Coronary artery (tissue), 2 donors: ENCODE measurements around the gene MUC6.
"Not testable (repeated sequence)": the region's sequence is repeated elsewhere in the genome, so short reads cannot be mapped to it uniquely, and the experiment has no call there.

Source experiments
- DNase-seq: peaks from one replicate; pipeline ENCODE4 v3.0.0-alpha.2; 2017; ENCODE audit warnings: low spot score
- H3K27ac ChIP-seq, 2 donors: fragments of 200-600 bp; sonication (generic); one replicate each; pipeline ENCODE4 v1.5.1; 2016 to 2019
- H3K4me3 ChIP-seq: fragments of 200-600 bp; sonication (generic); 2 replicates; pipeline ENCODE4 v1.5.1; 2016; ENCODE audit warnings: mild to moderate bottlenecking, moderate library complexity
- TF ChIP-seq, protein P1 (sequence below): fragments of 200-600 bp; sonication (generic); IDR thresholded peaks from one replicate; pipeline ENCODE4 v1.5.1; 2019; ENCODE audit warnings: antibody characterized with exemption

Gene MUC6

DNA sequence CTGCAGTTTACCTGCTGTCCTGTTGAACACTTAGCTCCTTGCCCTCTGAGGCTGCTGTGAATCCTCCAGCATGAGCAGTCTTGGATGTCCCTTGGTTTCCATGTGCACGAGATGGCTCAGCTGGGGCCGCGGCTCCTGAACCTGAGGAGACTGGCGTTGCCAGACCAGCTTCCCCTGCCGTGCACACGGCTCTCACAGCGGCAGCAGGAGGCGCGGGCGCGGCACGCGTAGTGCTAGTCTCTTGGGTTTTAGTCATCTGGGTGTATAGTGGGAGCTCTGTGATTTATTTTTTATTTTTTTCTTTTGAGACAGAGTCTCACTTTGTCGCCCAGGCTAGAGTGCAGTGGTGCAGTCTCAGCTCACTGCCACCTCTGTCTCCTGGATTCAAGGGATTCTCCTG, 54.8 kb downstream of the MUC6 start:
- Histone ChIP-seq H3K27ac (no peak overlapping the region), H3K4me3 (no peak overlapping the region)
- TF ChIP-seq, protein P1, sequence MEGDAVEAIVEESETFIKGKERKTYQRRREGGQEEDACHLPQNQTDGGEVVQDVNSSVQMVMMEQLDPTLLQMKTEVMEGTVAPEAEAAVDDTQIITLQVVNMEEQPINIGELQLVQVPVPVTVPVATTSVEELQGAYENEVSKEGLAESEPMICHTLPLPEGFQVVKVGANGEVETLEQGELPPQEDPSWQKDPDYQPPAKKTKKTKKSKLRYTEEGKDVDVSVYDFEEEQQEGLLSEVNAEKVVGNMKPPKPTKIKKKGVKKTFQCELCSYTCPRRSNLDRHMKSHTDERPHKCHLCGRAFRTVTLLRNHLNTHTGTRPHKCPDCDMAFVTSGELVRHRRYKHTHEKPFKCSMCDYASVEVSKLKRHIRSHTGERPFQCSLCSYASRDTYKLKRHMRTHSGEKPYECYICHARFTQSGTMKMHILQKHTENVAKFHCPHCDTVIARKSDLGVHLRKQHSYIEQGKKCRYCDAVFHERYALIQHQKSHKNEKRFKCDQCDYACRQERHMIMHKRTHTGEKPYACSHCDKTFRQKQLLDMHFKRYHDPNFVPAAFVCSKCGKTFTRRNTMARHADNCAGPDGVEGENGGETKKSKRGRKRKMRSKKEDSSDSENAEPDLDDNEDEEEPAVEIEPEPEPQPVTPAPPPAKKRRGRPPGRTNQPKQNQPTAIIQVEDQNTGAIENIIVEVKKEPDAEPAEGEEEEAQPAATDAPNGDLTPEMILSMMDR, result no peak
- no peak for DNase-seq

DNA sequence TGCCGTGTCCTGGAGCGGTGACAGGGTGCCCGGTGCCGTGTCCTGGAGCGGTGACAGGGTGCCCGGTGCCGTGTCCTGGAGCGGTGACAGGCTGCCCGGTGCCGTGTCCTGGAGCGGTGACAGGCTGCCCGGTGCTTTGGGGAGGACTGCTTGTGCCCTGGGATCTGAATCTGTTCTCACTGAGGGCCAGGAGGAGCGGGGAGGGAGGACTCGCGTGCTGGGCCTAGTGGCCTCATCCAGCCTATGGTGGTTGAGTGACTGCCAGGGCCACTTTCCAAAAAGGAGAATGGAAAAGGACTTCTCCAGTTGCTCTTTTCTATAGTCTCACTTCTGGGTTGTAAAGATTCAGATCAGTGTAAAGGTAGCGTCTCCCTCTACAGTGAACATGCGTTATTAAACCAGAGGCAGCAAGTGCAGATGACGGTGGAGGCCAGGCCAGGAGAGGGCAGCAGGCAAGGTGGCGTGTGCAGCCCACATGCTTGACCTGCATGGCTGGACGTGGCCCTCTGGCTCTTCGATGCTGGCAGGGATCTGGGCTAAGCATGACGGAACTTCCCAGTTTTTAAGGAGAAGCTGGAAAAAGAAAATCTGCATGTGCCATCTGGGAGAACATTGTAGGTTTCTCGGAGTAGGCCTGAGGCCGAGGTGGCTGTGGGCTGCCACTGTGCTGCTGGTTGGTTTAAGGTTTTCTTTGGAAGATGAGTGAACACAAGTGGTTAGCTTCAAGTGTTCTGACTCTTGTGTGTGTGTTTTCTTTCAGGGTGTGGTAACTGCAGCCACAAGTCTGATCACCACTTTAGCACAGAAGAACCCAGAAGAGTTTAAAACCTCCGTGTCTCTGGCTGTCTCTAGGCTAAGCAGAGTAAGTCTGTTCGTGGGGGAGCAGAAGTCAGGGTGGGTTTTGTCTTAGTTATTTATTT, 55.8 kb downstream of the MUC6 start:
- TF ChIP-seq, protein P1, result no peak
- Histone ChIP-seq H3K4me3 (no peak overlapping the region), H3K27ac (peak overlapping the region in 1 of 2 donors; percentile 5)
- no peak for DNase-seq

DNA sequence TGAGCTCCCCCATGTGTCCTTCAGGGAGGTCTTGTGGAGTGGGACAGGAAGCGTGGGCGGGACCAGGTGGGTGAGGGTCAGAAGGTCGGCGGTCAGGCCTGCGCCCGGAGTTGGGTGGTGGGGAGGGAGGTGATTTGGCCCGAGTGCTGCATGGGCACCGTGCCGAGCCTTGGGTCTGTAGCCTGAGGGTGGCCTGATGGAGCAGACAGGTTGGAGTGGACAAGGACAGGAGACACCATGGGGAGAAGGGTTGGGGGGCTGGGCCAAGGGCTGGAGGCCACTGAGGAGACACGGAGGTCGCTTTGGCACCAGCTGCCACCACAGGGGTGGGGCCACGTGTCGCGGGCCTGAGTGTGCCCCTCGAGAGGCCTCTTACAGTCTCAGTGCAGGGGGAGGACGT, 57.7 kb downstream of the MUC6 start:
- TF ChIP-seq, protein P1, result no peak
- DNase-seq, result no peak
- H3K4me3 ChIP-seq, result no peak overlapping the region
- H3K27ac ChIP-seq, result no peak overlapping the region

DNA sequence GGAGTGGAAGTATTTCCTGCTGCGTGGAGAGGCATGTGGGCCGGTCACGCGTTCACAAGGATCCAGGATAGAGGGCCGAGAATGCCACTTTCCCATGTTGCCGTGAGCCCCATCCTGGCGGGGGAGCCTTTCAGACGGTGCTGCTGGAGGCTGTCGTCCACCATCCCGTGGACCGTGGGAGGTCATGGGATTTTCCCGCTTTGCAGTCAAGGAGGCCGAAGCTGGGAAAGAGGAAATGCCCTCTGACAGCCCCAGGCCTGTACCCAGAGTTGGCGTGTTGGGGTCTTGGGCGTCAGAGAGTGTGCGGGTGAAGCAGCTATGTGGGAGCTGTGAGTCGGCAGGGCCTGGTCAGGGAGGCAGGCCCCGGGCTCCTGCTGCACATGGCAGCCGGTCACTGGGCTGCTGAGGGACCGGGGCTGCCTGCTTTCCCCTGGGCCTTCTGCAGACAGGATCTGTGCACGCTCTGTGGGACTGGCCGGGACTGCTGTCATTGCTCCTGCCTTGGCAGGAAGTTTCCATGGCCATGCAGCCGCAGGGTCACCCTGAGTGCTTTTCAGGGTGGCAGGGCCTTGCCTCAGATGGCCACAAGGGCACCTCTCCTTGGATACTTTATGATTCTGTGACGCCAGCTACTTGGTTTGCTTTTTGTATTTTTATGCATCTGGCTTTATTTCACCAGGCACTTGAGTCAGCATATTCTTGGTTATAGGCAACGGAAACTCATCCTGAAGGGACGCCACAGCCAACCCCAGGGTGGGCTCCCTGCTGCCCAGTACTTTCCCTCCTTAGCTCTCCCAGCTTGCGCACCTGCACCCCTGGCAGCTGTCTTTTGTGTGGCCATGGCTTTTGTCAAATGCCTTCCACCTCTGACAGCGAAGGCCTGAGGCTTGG, 58.4 kb downstream of the MUC6 start:
- Histone ChIP-seq H3K27ac (no peak overlapping the region), H3K4me3 (no peak overlapping the region)
- DNase-seq, result no peak
- TF ChIP-seq, protein P1, result no peak

DNA sequence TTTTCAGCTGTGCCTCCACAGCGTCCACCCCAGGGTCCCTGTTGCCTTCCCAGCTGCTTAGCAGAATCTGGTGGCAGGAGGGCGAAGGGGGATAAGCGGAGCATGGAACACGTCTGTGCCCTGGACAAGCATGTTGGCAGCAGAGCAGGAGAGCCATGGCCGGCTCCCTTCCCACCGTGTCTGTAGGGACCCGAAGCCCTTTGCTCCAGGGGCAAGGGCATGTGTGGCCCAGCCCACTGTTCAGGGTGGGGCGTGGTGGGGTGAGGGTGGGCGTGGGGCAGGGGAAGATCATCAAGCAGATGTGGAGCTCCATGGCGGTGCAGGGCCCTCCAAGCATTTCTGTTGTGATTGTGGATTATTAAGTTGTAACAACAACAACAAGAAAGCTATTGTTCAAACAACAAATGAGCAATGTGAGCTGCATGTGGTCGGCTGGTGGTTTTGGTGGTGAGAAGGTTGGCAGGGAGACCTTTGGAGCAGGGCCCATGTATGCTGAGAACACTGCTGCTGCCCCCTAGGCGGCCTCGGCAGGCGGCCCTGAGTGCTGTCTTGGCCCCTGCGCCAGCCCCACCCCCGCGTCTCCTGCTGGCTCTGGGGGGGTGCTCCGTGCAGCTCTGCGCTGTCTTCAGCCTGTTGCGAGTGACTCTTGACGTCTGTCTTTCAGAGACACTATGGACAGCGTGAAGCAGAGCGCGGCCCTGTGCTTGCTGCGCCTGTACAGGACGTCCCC, 59.9 kb downstream of the MUC6 start:
- Histone ChIP-seq H3K27ac (no peak overlapping the region), H3K4me3 (no peak overlapping the region)
- TF ChIP-seq, protein P1, result no peak
- DNase-seq, result no peak

DNA sequence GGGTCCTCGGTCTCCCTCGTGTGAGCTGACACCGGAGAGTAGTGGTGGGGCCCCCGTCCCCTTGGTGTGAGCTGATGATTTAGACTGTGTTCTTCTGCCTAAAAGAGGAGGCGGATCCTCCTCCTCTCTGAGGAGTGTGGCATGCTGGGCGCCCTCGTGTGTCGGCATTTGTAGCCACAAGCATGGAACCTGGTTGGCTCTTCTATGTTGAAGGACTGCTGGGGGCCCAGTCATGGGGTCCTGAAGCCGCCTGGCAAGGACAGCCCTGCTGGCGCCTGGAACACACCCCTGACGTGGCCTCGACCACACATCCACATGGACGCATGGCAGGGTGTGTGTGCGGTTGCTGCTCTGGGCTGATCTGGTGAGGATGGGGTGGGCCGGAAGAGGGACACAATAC, 60.7 kb downstream of the MUC6 start:
- no peak for DNase-seq
- no peak overlapping the region for H3K27ac ChIP-seq

DNA sequence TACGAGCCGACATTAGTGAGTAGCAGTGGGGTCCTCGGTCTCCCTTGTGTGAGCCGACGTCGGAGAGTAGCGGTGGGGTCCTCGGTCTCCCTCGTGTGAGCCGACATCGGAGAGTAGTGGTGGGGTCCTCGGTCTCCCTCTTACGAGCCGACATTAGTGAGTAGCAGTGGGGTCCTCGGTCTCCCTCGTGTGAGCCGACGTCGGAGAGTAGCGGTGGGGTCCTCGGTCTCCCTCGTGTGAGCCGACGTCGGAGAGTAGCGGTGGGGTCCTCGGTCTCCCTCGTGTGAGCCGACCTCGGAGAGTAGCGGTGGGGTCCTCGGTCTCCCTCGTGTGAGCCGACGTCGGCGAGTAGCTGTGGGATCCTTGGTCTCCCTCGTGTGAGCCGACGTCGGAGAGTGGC, 61.1 kb downstream of the MUC6 start:
- not testable (repeated sequence) for DNase-seq, H3K27ac ChIP-seq, H3K4me3 ChIP-seq

More for the DNA sequence above, 60.7 kb downstream of the MUC6 start:
- TF ChIP-seq, protein P1, result no peak
- no peak overlapping the region for H3K4me3 ChIP-seq
